Measurements from ENCODE around the gene LGMN.
"Not testable (repeated sequence)": the region's sequence is repeated elsewhere in the genome, so short reads cannot be mapped to it uniquely, and the experiment has no call there.

The LGMN gene

DNA sequence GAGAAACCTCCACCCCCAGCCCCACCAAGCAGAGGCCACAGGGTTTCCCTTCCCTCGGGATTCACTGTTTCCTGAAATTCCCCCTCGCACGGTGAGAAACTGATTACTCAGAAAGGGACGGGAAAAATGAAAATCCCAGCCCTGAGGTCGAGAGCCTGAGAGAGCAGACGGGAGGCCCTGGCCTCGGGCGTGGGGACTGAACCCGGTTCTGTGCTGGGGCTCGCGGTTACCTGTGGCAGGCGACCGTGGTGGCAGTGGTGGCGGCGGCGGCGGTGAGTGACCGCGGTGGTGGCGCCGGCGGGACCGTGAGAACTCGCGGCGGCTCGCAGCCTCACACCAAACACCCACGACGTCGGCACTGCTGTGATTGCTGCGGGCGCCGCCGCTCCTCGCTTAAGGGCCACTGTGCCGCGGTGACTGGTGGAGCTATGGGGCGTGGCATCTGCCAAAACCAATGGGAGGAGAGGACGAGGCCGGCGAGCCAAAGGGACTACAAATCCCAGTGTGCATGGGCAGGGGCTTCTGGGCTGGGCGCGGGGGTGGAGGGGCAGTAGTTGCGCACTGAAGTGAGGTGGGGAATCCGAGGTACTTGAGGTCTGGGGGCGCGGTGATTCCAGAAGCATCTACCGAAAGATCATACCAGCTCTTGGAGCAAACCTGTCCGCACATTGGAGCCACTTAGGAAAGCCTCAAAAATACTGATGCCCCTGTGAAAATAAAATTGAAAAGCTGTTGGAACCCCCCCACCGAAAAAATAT lies at the start of gene LGMN:
Gene LGMN, minus strand, starts transcription at position 369 of the 758 bp plus-strand sequence. CDS start 15,841 bp downstream, outside the sequence.
- no peak for DNase-seq (ENCODE audit: low spot score)

DNA sequence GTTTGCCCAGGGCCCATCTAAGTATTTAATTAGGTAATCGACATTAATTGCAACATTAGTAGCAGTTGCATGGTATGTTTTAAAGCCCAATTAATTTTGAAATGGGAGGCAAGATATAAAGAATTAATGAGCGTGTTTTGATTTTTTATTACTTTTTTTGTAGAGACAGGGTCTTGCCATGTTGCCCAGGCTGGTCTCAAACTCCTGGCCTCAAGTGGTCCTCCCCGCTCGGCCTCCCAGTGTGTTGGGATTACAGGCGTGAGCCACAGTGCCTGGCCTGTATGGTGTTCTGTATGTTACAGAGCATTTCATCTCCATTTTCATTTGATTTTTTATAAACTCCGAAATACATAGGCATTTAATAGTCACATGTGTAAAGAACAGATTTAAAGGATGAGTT lies 46.5 kb upstream of the LGMN start:
- DNase-seq (ENCODE audit: low spot score) = no peak

DNA sequence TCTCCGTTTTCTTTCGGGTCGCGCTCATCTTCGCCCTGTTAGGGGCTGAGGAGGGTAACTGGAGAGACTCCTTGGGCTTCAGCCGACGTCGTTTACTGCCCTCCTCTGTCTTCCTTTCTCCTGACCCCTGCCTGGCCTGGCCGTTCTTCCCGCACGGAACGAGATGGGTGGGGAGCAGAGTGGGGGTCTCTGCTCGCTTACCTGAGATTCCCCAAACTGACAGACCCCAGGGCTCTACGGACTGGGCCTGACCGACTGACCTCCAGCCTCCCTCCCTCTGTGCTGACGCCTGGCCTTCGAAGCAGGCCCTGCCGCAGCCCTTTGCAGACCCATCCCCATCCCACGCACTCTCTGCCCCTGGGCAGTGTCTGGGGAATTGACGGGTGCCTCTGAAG lies 46.1 kb upstream of the LGMN start:
- DNase-seq (ENCODE audit: low spot score) = no peak

DNA sequence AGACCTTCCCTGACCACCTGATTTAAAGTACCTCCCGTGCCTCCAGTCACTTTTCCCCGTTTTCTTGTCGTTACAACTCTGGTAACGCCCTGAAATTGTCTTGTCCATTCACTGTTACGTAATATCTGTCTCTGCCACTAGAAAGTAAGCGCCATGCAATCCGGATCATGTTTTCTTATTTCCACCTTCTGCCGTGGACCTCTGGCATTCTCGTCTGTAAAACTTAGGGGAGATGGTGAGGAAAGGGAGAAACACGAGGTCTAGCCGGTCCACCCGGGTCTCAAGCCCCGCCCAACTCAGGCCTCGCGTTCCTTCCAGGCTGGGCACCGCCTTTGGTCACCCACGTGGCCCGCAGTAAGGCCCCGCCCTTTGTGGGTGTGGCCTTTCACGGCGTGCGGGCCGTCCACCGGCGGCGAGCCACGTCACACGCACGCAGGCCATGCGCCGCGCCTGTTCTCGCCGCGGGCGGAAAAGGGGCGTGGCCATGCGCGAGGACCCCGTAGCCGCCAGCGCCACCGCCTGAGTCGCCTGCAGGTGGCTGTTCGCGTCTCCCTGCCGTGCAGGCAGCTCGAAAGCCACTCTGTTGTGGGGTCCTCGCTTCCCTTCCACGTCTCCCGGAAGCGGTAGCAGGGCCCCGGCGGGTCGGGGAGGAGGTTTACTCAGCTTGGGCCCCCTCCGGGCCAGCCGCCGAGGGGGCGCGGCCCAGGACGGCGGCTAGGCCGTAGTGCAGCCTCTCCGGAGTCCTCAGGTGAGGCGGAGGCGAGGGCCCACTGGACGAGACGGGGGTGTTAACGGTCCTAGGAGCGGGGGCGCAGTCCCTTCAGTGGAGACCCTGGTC lies 45.5 kb upstream of the LGMN start, which contains the start of gene GOLGA5:
Gene GOLGA5, plus strand, starts transcription at position 597 of the 838 bp plus-strand sequence. CDS start 3,133 bp downstream, outside the sequence.
- DNase-seq (ENCODE audit: low spot score) = peak; percentile 98

DNA sequence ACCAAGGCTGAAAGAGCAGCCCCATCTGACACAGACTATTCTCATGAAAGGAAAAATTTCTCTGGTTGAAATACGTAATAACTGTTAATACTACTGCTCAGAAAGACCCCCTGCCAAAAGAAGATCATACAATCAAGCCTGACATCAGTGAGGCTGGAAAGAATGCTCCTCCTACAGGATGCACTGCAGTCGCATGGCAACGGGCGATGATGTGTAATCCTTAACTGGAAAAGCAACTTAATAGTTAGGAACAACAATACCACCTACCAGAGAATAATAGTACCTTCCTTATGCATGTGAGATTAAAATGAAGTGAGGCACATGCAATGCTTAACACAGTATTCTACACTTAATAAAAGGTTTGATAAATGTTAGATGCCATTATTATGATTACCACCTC lies 44.5 kb upstream of the LGMN start:
- DNase-seq (ENCODE audit: low spot score) = no peak

DNA sequence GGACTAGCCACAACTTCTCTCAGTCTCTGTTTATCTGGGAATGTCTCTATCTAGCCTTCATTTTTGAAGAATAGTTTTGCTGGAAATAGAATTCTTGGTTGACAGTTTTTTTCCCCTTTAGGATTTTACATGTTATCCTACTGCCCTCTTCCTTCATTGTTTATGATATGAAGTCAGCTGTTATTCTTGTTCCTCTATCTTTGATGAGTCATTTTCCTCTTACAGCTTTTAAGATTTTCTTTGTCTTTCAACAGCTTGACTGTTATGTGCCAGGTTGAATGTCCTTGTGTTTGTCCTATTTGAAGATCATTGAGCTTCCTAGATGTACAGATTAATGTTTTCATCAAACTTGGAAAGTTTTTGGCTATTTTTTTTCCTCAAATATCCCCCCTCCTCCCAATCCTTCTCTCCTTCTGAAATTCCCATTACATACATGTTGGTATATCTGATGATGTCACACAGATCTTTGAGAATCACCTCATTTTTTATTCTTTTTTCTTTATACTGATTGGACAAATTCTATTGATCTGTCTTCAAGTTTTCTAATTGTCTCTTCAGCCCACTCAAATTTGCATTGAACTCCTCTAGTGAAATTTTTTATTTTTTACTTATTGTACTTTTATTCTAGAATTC lies 41.1 kb upstream of the LGMN start:
- no peak for DNase-seq (ENCODE audit: low spot score)

DNA sequence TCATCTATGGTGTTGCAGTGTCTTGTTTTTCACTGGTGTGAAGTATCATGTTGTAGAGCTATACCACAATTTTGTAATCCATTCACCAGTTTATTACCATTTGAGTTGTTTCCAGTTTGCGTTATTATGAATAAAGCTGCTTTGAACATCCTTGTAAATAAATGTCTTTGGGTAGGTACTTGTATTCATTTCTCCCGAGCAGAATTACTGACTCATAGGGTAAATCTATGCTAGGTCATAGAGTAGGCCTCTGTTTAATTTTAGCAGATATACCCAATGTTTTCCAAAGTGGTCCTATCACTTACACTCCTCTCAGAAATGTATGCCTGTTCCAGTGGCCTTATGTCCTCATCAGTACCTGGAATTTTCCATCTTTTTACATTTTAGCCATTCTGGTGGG lies 39.1 kb upstream of the LGMN start:
- no peak for DNase-seq (ENCODE audit: low spot score)

DNA sequence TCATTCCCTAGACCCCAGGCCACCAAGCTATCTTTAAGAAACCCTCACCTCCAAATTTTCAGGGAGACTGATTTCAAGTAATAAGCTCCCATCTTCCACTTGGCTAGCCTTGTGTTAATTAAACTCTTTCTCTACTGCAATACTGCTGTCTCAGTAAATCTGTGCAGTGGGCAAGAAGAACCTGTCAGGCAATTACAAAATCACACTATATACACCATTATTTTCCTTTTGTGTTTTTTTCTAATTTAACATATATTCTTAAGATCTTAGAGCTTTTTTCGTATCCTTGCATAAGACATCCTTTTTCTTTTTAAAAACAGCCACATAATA lies 38.0 kb upstream of the LGMN start:
- no peak for DNase-seq (ENCODE audit: low spot score)

DNA sequence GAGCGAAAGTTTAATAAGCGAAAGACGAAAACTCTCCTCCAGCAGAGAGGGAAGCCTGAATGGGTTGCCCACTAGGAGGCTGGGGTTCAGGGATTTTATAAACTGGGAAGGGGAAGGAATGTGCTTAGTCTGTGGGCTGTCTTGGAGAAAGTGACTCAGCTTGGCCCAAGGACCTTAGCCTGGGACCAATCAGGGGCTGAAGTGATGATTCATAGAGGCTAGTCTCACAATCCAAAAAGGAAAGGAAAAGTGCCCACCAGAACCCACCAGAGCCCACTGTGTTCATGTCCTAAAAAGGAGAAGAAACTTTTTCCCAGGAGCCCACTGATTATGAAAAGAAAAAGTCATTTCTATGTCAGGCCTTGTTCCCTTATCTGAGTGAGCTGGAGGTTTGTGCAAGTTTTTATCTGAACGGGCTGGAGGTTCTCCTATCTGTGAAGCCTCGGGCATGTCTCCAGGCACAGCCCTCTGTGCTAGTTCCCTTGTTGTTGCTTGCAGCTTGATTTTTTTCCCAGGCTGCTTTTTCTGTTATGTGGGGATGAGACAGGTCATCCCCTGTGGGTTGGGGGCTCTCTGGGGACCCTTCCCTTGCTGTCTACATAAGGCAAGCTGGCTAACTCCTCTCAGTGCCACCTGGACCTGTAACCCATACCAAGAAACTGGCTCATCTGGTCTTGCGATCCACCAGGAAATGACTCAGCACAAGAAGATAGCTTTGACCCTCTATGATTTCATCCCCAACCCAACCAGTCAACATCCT lies 37.4 kb upstream of the LGMN start:
- DNase-seq (ENCODE audit: low spot score) = peak; percentile 34

DNA sequence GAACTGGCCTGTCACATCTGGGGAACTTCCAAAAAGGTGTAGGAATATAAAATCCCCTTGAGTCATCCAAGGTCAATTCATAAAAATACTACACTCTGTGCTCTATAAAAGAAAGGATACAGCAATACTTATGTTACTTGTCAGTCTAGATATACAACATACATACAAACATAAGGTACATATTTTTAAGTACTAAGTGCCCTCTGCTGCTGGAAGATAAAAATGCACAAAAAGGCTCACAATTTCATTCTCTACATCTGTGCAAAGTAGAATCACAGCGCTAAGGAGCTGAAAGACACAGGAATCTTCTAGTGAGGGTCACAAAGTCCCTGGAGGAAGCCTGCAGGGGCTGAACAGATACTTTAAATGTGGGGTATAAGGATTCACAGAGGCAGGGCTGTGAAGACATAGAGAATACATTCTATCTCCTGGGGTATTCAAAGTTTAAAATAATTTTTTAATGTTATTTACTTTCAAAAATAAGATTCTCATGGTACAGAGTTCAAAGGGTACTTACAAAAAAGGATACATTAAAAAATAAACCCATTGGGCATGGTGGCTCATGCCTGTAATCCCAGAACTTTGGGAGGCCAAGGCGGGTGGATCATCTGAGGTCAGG lies 35.5 kb upstream of the LGMN start:
- peak; percentile 50 for DNase-seq (ENCODE audit: low spot score)

DNA sequence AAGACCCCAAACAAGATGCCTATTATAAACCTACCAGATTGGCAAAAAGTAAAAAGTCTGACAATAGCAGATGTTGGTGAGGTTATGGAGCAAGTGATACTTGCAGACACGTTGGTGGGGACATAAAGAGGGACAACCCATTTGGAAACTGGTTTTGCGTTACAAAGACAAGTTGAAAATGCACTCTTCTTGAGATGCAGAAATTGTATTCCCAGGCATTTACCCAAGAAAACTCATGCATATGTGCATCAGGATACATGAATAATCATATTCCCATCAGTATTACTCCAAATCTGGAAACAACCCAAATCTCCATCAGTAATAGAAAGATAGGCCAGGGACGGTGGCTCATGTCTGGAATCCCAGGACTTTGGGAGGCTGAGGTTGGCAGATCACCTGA lies 32.9 kb upstream of the LGMN start:
- no peak for DNase-seq (ENCODE audit: low spot score)

DNA sequence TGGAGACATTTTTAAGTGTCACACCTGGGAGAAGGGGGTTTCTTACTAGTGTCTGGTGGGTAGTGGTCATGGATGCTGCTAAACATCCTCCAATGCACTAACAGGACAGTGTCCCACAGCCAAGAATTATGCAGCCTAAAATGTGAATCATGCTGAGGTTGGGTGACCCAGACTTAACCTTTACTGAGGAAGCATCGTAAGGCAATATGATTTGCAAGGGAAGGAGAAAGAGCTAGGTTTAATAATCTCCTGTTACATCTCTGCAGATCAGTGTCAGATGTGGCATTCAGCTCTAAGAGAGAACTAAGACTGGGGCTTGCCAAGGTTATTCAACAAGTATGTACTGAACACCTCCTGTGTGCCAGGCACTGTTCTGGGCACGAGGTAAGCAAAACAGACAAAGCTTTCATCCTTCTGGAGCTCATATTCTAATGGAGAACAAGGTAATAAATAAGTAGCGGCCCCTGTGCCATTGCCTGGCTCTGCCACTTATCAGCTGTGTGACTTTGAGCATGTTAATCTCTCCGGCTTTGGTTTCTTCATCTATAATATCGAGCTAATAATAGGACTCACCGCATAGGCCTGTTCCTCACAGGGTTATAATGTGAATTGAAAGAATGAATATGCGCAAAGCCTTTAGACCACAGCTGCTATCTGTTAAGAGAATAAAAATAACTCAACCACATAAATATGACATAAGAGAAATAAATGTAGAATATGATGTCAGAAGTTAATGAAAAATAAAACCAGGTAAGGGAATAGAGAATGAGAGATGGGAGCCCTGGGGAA lies 32.2 kb upstream of the LGMN start:
- DNase-seq (ENCODE audit: low spot score) = no peak

DNA sequence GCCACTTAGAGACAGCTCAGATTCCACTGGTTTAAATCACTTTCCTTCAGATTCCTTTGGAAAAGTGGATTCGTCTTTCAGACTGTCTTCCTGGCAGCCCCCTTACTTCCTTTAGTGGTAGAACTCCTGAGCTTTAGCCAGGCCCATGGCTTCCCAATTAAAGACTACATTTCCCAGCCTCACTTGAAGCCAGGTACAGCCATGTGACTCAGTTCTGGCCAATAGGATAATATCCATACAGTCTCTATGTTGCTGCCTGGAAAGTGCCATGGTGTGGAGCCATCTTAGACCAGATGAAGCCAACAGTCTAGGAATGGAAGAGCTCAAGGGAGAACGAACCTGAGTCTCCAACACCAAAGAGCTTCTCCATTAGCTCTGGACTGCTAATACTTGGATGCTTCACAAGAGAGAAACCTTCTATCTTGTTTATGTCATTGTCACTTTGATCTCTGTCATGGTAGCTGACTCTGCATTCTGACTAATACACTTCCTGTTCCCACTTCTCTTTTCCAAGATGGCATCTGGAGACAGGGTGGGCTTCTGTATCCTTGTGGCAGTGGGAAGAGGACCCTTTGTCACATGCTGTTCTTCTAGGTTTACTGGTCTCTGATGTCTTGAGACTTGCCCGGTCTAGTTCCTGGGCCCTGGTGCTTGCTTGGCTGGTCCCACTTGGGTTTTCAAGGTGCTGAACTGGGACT lies 30.6 kb upstream of the LGMN start:
- DNase-seq (ENCODE audit: low spot score) = not testable (repeated sequence)

DNA sequence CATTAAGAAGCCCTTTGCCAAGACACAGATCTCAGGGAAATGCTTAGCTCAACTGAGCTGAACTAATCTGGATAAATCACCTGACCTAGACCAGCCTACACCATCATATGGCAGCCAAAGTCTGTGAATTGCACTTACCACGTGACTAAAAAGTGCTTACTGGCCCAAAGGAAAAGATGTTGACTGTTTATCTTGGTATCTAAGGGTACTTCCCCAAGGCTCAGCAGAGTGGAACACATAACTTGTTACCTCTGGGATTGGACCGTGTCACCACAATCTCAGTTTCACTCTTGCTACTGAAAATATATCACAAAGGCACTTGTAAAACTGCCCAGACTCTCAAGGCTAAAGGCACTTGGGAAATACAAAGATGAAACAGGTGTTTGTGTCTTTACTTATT lies 26.9 kb upstream of the LGMN start:
- not testable (repeated sequence) for DNase-seq (ENCODE audit: low spot score)

DNA sequence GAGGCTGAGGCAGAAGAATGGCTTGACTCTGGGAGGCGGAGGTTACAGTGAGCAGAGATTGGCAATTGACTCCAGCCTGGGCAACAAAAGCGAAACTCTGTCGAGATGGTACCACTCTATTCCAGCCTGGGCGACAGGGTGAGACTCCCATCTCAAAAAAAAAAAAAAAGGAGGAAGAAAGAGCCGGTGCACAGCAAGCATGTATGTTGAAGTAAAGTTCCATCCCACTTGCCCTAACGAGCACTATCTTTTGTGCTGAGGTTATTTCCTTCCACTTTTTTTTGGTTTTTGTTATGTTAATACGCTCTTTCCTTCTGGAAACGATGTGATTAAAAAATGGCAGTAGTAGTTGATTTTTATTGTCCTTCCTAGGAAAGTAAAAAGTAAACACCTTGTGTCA lies 26.1 kb upstream of the LGMN start:
- DNase-seq (ENCODE audit: low spot score) = no peak

DNA sequence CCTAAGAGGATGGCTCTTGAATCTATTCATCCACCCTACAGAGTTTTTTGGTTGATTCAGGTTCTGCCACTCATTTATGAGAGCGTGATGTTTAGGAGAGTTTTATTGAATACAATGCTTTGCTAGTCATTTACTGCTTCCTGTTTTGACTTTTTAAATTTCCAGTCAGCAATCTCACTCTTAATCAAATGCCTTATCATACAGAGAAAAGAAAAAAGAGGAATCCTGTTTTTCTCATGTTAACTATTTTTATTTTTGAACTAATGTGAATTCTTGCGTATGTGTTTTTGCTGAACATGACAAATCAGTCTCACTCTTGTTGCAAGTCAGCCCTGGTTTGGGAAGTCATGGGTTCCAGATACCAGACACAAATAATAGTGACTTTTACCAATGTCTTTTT lies 22.1 kb upstream of the LGMN start:
- DNase-seq (ENCODE audit: low spot score) = no peak

DNA sequence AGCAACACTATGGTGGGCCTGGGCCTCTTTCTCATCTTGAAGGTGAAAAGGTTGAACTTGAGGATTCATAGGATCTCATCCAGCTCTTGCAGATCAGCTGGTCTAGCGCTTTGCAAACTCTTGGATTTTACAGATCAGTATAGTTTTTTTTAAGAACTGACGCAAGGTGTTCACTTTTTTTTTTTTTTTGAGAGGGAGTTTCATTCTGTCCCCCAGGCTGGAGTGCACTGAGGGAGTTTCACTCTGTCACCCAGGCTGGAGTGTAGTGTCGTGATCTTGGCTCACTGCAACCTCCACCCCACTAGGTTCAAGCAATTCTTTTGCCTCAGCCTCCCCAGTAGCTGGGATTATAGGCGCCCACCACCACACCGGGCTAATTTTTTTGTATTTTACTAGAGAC lies 20.4 kb upstream of the LGMN start:
- no peak for DNase-seq (ENCODE audit: low spot score)

DNA sequence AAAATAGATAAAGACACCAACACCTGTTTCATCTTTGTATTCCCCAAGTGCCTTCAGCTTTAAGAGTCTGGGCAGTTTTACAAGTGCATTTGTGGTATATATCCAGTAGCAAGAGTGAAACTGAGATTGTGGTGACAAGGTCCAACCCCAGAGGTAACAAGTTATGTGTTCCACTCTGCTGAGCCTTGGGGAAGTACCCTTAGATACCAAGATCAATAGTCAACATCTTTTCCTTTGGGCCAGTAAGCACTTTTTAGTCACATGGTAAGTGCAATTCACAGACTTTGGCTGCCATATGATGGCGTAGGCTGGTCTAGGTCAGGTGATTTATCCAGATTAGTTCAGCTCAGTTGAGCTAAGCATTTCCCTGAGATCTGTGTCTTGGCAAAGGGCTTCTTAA lies 19.8 kb upstream of the LGMN start:
- not testable (repeated sequence) for DNase-seq (ENCODE audit: low spot score)

DNA sequence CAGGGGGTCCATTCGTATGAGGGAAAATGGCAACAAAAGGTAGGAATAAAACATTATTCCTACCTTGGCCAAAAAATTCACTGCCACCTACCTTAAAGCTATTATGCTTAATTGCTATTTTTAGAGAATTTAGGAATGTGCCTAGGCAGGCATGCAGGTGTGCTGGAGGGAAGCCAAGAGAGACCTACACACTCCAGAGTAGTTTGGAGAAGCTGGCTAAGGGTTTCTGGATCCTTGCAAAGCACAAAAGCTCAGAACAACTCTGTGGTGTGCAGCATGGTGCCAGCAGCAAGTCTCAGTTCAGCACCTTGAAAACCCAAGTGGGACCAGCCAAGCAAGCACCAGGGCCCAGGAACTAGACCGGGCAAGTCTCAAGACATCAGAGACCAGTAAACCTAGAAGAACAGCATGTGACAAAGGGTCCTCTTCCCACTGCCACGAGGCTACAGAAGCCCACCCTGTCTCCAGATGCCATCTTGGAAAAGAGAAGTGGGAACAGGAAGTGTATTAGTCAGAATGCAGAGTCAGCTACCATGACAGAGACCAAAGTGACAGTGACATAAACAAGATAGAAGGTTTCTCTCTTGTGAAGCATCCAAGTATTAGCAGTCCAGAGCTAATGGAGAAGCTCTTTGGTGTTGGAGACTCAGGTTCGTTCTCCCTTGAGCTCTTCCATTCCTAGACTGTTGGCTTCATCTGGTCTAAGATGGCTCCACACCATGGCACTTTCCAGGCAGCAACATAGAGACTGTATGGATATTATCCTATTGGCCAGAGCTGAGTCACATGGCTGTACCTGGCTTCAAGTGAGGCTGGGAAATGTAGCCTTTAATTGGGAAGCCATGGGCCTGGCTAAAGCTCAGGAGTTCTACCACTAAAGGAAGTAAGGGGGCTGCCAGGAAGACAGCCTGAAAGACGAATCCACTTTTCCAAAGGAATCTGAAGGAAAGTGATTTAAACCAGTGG lies 15.5 kb upstream of the LGMN start:
- not testable (repeated sequence) for DNase-seq (ENCODE audit: low spot score)

Data from hematopoietic multipotent progenitor cell treated with erythropoietin and hydrocortisone succinate and interleukin-3 and kit ligand, for 15 days (in vitro differentiated cells).